Right cardiac atrium (tissue), 5 donors: Measurements from ENCODE around the gene NIPAL3. TPM values are rescaled to one million over a fixed set of nuclear protein-coding genes. Genes with fewer than 3 reads are reported as not detected.

ENCODE experiments used
- ATAC-seq, 2 donors: fragments of 200-7000 bp; cut with Tn5 transposase; one replicate each; pipeline versions ENCODE4 v1.8.0 to v1.9.1; 2020; ENCODE audit warnings: moderate library complexity in 2 of 2, mild to moderate bottlenecking in 1 of 2
- DNase-seq, 3 donors: peaks; one replicate each; pipeline ENCODE4 v3.0.0-alpha.2; 2020
- H3K27ac ChIP-seq: one replicate; pipeline ENCODE4 v1.5.1; 2013; ENCODE audit warnings: mild to moderate bottlenecking, low read length, control low read depth, moderate library complexity
- H3K27me3 ChIP-seq: one replicate; pipeline ENCODE4 v1.6.1; 2013; ENCODE audit not compliant: control insufficient read depth, insufficient read depth
- H3K4me1 ChIP-seq: one replicate; pipeline ENCODE4 v1.6.1; 2013; ENCODE audit warnings: low read length; ENCODE audit not compliant: control insufficient read depth, insufficient read depth
- H3K4me3 ChIP-seq: one replicate; pipeline ENCODE4 v1.5.1; 2013; ENCODE audit warnings: low read length, control low read depth
- H3K9me3 ChIP-seq: one replicate; pipeline ENCODE4 v1.6.1; 2013; ENCODE audit warnings: low read length; ENCODE audit not compliant: control insufficient read depth
- WGBS: extraction: QIAGEN DNeasy Blood & Tissue Kit; methylation state at CpG from one replicate; pipeline ENCODE4 v1.1.7; 2013; 5-methylcytosine and 5-hydroxymethylcytosine counted together
- intact Hi-C, 4 donors: fragments of 100-400 bp; cut with DNase I; formaldehyde crosslinking; loops; one replicate each; pipeline versions ENCODE4 v1.11.0 to v1.14.0; 2022 to 2023
- polyA plus RNA-seq: library from polyadenylated mRNA; stranded (reverse); fragments of 200-250 nt; gene quantifications from one replicate; pipeline ENCODE4 v1.2.3, GENCODE V29; 2013
- total RNA-seq, 4 donors: library from RNA; stranded (reverse); fragmentation: NEBNext Ultra II Directional; extraction: Animal tissue kit (Norgen Biotek cat#: 25700); gene quantifications; one replicate each; pipeline ENCODE4 v1.2.1, GENCODE V29; 2021
- donor health status: healthy with polysubstance abuse.
- donor health status: DM: no; HTN: yes; CAD: no.
- donor health status: DM: no; HTN: no; CAD: no.
- donor health status: DM: no; HTN: yes; CAD: no; lungs with severe emphysema.
- donor health status: DM: yes; HTN: yes; CAD: no.

The NIPAL3 gene
- total and polyA plus RNA-seq, 5 donors, result 12.8 to 35.6 (median 35.2) TPM

GRCh38 chr1:24413350-24414163, 2.0 kb upstream of the NIPAL3 start, which contains the start of gene STPG1:
TSS of gene STPG1 (minus strand) at chr1:24413782. CDS start at chr1:24401388, 12,394 bp downstream.
- peaks cover 6% of the 10 kb centered on the region for H3K4me1 ChIP-seq
- peak within 1 kb of the TSS; percentile 54 for H3K27ac ChIP-seq
- intact Hi-C loops, result loop anchor here in 2 of 4 donors (10.0 kb wide), 2 partner anchors 91 to 211 kb away; partner anchors contain the start of gene RCAN3 (in 1 of the 2)
- DNase-seq, result peak; percentile 81 to 91 (median 88)
- H3K4me3 ChIP-seq, result peak within 1 kb of the TSS; percentile 95
- H3K27me3 ChIP-seq, result no peaks in the 10 kb centered on the region
- ATAC-seq, result peak; percentile 81 to 87
- WGBS, result 7% methylated on average over 48 of the region's 48 CpGs
- no peaks in the 10 kb centered on the region for H3K9me3 ChIP-seq

GRCh38 chr1:24414775-24415333, 748 bp upstream of the NIPAL3 start:
- intact Hi-C loops, result loop anchor here in 2 of 4 donors (10.0 kb wide), 2 partner anchors 90 to 210 kb away; partner anchors contain the start of gene RCAN3 (in 1 of the 2)
- Histone ChIP-seq H3K27ac (peak overlapping the region; percentile 25), H3K4me3 (peak overlapping the region; percentile 33), H3K4me1 (peaks cover 6% of the 10 kb centered on the region), H3K27me3 (no peaks in the 10 kb centered on the region), H3K9me3 (no peaks in the 10 kb centered on the region)
- ATAC-seq, result no peak
- WGBS, result 69% methylated on average over 22 of the region's 22 CpGs
- DNase-seq, result no peak

GRCh38 chr1:24415910-24416665, 486 bp downstream of the NIPAL3 start:
- ATAC-seq, result no peak
- Histone ChIP-seq H3K9me3 (no peaks in the 10 kb centered on the region), H3K4me1 (peaks cover 6% of the 10 kb centered on the region), H3K4me3 (peak overlapping the region; percentile 90), H3K27me3 (no peaks in the 10 kb centered on the region), H3K27ac (no peak overlapping the region)
- DNase-seq, result peak in 1 of 3 donors; percentile 52
- 5% methylated on average over 35 of the region's 35 CpGs for WGBS
- intact Hi-C loops, result loop anchor here in 2 of 4 donors (10.0 kb wide), 2 partner anchors 89 to 209 kb away; partner anchors contain the start of gene RCAN3 (in 1 of the 2)

- intact Hi-C loops, result loop anchor here in 2 of 4 donors (10.0 kb wide), 2 partner anchors 88 to 208 kb away; partner anchors contain the start of gene RCAN3 (in 1 of the 2)
- DNase-seq (no peak), ATAC-seq (no peak)
- peaks cover 6% of the 10 kb centered on the region for H3K4me1 ChIP-seq
- H3K9me3 ChIP-seq, result no peaks in the 10 kb centered on the region
- no peak overlapping the region for H3K27ac ChIP-seq
- peak overlapping the region; percentile 90 for H3K4me3 ChIP-seq
- no peaks in the 10 kb centered on the region for H3K27me3 ChIP-seq
- WGBS, result 77% methylated on average over 10 of the region's 10 CpGs
Observed at GRCh38 chr1:24416666-24417391, 1.2 kb downstream of the NIPAL3 start.

- 75% methylated on average over 1 of the region's 1 CpG for WGBS
- DNase-seq (no peak), ATAC-seq (no peak)
- Histone ChIP-seq H3K27me3 (no peaks in the 10 kb centered on the region), H3K27ac (no peak overlapping the region), H3K4me1 (peaks cover 6% of the 10 kb centered on the region), H3K9me3 (no peaks in the 10 kb centered on the region), H3K4me3 (no peak overlapping the region)
- intact Hi-C loops, result loop anchor here in 2 of 4 donors (10.0 kb wide), 2 partner anchors 87 to 207 kb away; partner anchors contain the start of gene RCAN3 (in 1 of the 2)
Observed at GRCh38 chr1:24417681-24418080, 2.1 kb downstream of the NIPAL3 start.

GRCh38 chr1:24418898-24419628, 3.5 kb downstream of the NIPAL3 start:
- H3K27me3 ChIP-seq, result no peaks in the 10 kb centered on the region
- peaks cover 6% of the 10 kb centered on the region for H3K4me1 ChIP-seq
- no peaks in the 10 kb centered on the region for H3K9me3 ChIP-seq
- no peak overlapping the region for H3K4me3 ChIP-seq
- peak; percentile 19 to 38 for ATAC-seq
- peak in 2 of 3 donors; percentile 39 to 59 for DNase-seq
- H3K27ac ChIP-seq, result no peak overlapping the region
- 60% methylated on average over 14 of the region's 14 CpGs for WGBS
- intact Hi-C loops, result loop anchor here in 2 of 4 donors (10.0 kb wide), 2 partner anchors 86 to 206 kb away; partner anchors contain the start of gene RCAN3 (in 1 of the 2)

GRCh38 chr1:24420547-24420946, 4.9 kb downstream of the NIPAL3 start:
- Histone ChIP-seq H3K27me3 (no peaks in the 10 kb centered on the region), H3K4me1 (peaks cover 6% of the 10 kb centered on the region), H3K27ac (no peak overlapping the region), H3K4me3 (no peak overlapping the region), H3K9me3 (no peaks in the 10 kb centered on the region)
- DNase-seq, result no peak
- intact Hi-C loops, result no loop called here
- WGBS, result 89% methylated on average over 4 of the region's 4 CpGs
- ATAC-seq, result no peak

GRCh38 chr1:24421502-24421901, 5.9 kb downstream of the NIPAL3 start:
- peaks cover 5% of the 10 kb centered on the region for H3K4me1 ChIP-seq
- WGBS, result 91% methylated on average over 2 of the region's 2 CpGs
- no peak for ATAC-seq
- H3K27ac ChIP-seq, result no peak overlapping the region
- H3K9me3 ChIP-seq, result no peaks in the 10 kb centered on the region
- DNase-seq, result no peak
- intact Hi-C loops, result no loop called here
- no peaks in the 10 kb centered on the region for H3K27me3 ChIP-seq
- H3K4me3 ChIP-seq, result no peak overlapping the region

- H3K27ac ChIP-seq, result no peak overlapping the region
- DNase-seq (no peak), ATAC-seq (no peak)
- no peaks in the 10 kb centered on the region for H3K27me3 ChIP-seq
- whole genome bisulfite sequencing, result 90% methylated on average over 5 of the region's 5 CpGs
- no peak overlapping the region for H3K4me3 ChIP-seq
- peaks cover 7% of the 10 kb centered on the region for H3K4me1 ChIP-seq
- intact Hi-C loops, result no loop called here
- no peaks in the 10 kb centered on the region for H3K9me3 ChIP-seq
Observed at GRCh38 chr1:24424207-24424606, 8.6 kb downstream of the NIPAL3 start.
